ENCODE data around the gene VILL.

DNA sequence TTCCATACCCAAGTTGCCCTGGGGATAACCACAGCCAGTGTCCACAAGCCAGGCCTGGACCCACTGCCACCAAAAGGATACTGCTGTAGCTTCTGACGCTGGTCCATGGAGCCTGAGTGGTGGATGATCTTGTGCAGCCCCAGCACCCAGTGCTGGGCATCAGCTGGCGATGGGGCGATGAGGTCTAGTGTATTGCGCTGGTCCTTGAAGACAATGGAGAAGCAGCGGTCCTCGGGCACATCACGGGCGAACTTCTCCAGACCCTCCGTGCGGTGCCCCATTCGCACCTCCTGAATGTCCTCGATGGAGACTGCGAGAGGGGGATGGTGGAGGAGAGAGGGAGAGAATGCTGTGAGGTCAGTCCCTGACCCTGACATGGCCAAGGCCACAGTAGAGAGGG is 25.8 kb downstream of the VILL start:
- TF ChIP-seq, protein P1, sequence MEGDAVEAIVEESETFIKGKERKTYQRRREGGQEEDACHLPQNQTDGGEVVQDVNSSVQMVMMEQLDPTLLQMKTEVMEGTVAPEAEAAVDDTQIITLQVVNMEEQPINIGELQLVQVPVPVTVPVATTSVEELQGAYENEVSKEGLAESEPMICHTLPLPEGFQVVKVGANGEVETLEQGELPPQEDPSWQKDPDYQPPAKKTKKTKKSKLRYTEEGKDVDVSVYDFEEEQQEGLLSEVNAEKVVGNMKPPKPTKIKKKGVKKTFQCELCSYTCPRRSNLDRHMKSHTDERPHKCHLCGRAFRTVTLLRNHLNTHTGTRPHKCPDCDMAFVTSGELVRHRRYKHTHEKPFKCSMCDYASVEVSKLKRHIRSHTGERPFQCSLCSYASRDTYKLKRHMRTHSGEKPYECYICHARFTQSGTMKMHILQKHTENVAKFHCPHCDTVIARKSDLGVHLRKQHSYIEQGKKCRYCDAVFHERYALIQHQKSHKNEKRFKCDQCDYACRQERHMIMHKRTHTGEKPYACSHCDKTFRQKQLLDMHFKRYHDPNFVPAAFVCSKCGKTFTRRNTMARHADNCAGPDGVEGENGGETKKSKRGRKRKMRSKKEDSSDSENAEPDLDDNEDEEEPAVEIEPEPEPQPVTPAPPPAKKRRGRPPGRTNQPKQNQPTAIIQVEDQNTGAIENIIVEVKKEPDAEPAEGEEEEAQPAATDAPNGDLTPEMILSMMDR (IDR thresholded peaks at IDR 0.05), result no peak
- TF ChIP-seq POLR2A (IDR thresholded peaks at IDR 0.05), result no peak
